ENCODE measurements around the gene MYLK. TPM values are rescaled to one million over a fixed set of nuclear protein-coding genes. Genes with fewer than 3 reads are reported as not detected.

MYLK gene
- total and polyA plus RNA-seq, 9 of the 15 experiments (the other 6 are each of a cell fraction or from before 2014, with no cell fraction given): 0.11 to 0.53 (median 0.18) TPM; not detected in 2

GRCh38 chr3:123627673-123628670 is 256.2 kb downstream of the MYLK start:
- no peak for DNase-seq (ENCODE audit: extremely low read depth in 1 of 4, low spot score in 3 of 4)
- POLR2A ChIA-PET: no interaction called here
- no peak overlapping the region for H3K4me3 ChIP-seq
- H3K9ac ChIP-seq (ENCODE audit: insufficient read depth in 1 of 2, low read depth in 2 of 2, low read length in 2 of 2): no peak overlapping the region
- no peaks in the 10 kb centered on the region for H3K9me3 ChIP-seq (replicated peaks; ENCODE audit: control insufficient read depth, insufficient read depth, low read depth, low read length)
- peak; percentile 52; the same call in 2 of the 3 replicates for ATAC-seq
- in situ Hi-C loops (cut with MboI): no loop called here
- no peak overlapping the region for H3K27ac ChIP-seq (ENCODE audit: extremely low read depth, low read depth, low read length)
- no TSS peak for BruUV-seq (replicated peaks)
- intact Hi-C loops (cut with micrococcal nuclease): no loop called here
- 17% methylated on average over 3 of the region's 6 CpGs for WGBS (ENCODE audit: insufficient coverage, low coverage, missing lambda C conversion rate)
- no peaks in the 10 kb centered on the region for H3K9me1 ChIP-seq (ENCODE audit: control insufficient read depth, insufficient read depth, low read length)
- no peak overlapping the region for H2AFZ ChIP-seq (ENCODE audit: low read depth, low read length)
- FAIRE-seq: no peak
- CTCF ChIA-PET (ENCODE audit: low intra/inter-chr PET ratio): no interaction called here
- H3K36me3 ChIP-seq (ENCODE audit: control insufficient read depth, insufficient read depth, low read length): no peaks in the 10 kb centered on the region
- peaks cover 4% of the 10 kb centered on the region for H4K20me1 ChIP-seq (replicated peaks; ENCODE audit: control insufficient read depth, insufficient read depth, low read length)
- H3K4me2 ChIP-seq (ENCODE audit: insufficient read depth, low read length): no peak overlapping the region
- no peak for TF ChIP-seq TRIM24 (IDR thresholded peaks at IDR 0.05)
- TF ChIP-seq ZNF707 (CRISPR knock-in tag; conservative IDR thresholded peaks at IDR 0.05): peak; percentile 79
- TF ChIP-seq TBL1XR1 (IDR thresholded peaks at IDR 0.05; ENCODE audit: low read length in 2 of 2): no peak
- TF ChIP-seq PTBP1 (IDR thresholded peaks at IDR 0.05; ENCODE audit: low read depth, low read length): no peak
- H3K4me1 ChIP-seq (replicated peaks in 1 of 2; ENCODE audit: control insufficient read depth in 2 of 2, insufficient read depth in 2 of 2, low read length in 2 of 2): peaks cover 0 to 6% of the 10 kb centered on the region in 2 experiments; a peak in 2 of 5 replicates
- H3K79me2 ChIP-seq (ENCODE audit: control insufficient read depth, insufficient read depth, low read length): no peaks in the 10 kb centered on the region
- H3K27me3 ChIP-seq (ENCODE audit: control insufficient read depth in 2 of 2, insufficient read depth in 2 of 2, low read length in 2 of 2): peaks cover 0 to 19% of the 10 kb centered on the region in 2 experiments; a peak in 2 of 5 replicates

GRCh38 chr3:123626881-123627280 is 257.3 kb downstream of the MYLK start:
- Histone ChIP-seq H3K9ac (ENCODE audit: insufficient read depth in 1 of 2, low read depth in 2 of 2, low read length in 2 of 2) (no peak overlapping the region), H3K79me2 (ENCODE audit: control insufficient read depth, insufficient read depth, low read length) (no peaks in the 10 kb centered on the region), H2AFZ (ENCODE audit: low read depth, low read length) (no peak overlapping the region), H3K4me2 (ENCODE audit: insufficient read depth, low read length) (no peak overlapping the region), H3K36me3 (ENCODE audit: control insufficient read depth, insufficient read depth, low read length) (no peaks in the 10 kb centered on the region), H4K20me1 (replicated peaks; ENCODE audit: control insufficient read depth, insufficient read depth, low read length) (peaks cover 4% of the 10 kb centered on the region), H3K9me3 (replicated peaks; ENCODE audit: control insufficient read depth, insufficient read depth, low read depth, low read length) (no peaks in the 10 kb centered on the region), H3K4me3 (no peak overlapping the region), H3K9me1 (ENCODE audit: control insufficient read depth, insufficient read depth, low read length) (no peaks in the 10 kb centered on the region), H3K27ac (ENCODE audit: extremely low read depth, low read depth, low read length) (no peak overlapping the region), H3K27me3 (ENCODE audit: control insufficient read depth in 2 of 2, insufficient read depth in 2 of 2, low read length in 2 of 2) (peaks cover 0 to 20% of the 10 kb centered on the region in 2 experiments; a peak in 2 of 5 replicates), H3K4me1 (replicated peaks in 1 of 2; ENCODE audit: control insufficient read depth in 2 of 2, insufficient read depth in 2 of 2, low read length in 2 of 2) (peaks cover 0 to 6% of the 10 kb centered on the region in 2 experiments; a peak in 2 of 5 replicates)
- no peak for DNase-seq (ENCODE audit: extremely low read depth in 1 of 4, low spot score in 3 of 4)
- ChIA-PET POLR2A (no interaction called here), CTCF (ENCODE audit: low intra/inter-chr PET ratio) (no interaction called here)
- in situ Hi-C loops (cut with MboI): no loop called here
- no peak for ATAC-seq
- no peak for FAIRE-seq
- BruUV-seq (replicated peaks): no TSS peak
- WGBS (ENCODE audit: insufficient coverage, low coverage, missing lambda C conversion rate): 10% methylated on average over 6 of the region's 7 CpGs
- intact Hi-C loops (cut with micrococcal nuclease): no loop called here
- no peak for TF ChIP-seq FUS (optimal IDR thresholded peaks at IDR 0.05; ENCODE audit: low read depth, low read length)
- no peak for TF ChIP-seq THAP12 (CRISPR knock-in tag; IDR thresholded peaks at IDR 0.05)

Measured in K562 (cell line).